Esophagus muscularis mucosa (tissue), 4 donors: Measurements from ENCODE around the gene TMEM151A. TPM values are rescaled to one million over a fixed set of nuclear protein-coding genes. Genes with fewer than 3 reads are reported as not detected.
A peak's percentile ranks its signal among the peaks of the same experiment; 100 is the strongest.

Experiments
- DNase-seq: peaks from one replicate; pipeline ENCODE4 v3.0.0-alpha.2; 2017; ENCODE audit errors: extremely low spot score
- H3K27ac ChIP-seq, 4 donors: fragments of 200-600 bp; sonication (generic); replicated peaks in 1 of 4; 1 replicate in 3 of 4; 2 replicates in 1 of 4; pipeline ENCODE4 v1.5.1; 2016 to 2019; ENCODE audit warnings: mild to moderate bottlenecking in 1 of 4
- H3K27me3 ChIP-seq, 4 donors: fragments of 200-600 bp; sonication (generic); one replicate each; pipeline versions ENCODE4 v1.5.1 to v1.6.0; 2016 to 2019
- H3K36me3 ChIP-seq, 4 donors: fragments of 200-600 bp; sonication (generic); one replicate each; pipeline ENCODE4 v1.5.1; 2016 to 2019
- H3K4me1 ChIP-seq, 4 donors: fragments of 200-600 bp; sonication (generic); one replicate each; pipeline ENCODE4 v1.5.1; 2016 to 2019
- H3K4me3 ChIP-seq, 4 donors: fragments of 200-600 bp; sonication (generic); 1 replicate in 2 of 4; 2 replicates in 2 of 4; pipeline ENCODE4 v1.5.1; 2016 to 2019; ENCODE audit warnings: mild to moderate bottlenecking in 4 of 4, moderate library complexity in 1 of 4
- H3K9me3 ChIP-seq, 4 donors: fragments of 200-600 bp; sonication (generic); 1 replicate in 3 of 4; 2 replicates in 1 of 4; pipeline ENCODE4 v1.5.1; 2016 to 2019
- EP300 ChIP-seq: sonication (generic); formaldehyde crosslinking; IDR thresholded peaks from one replicate; pipeline ENCODE4 v1.6.1; 2017; ENCODE audit warnings: antibody characterized with exemption
- POLR2A ChIP-seq: fragments of 450-650 bp; IDR thresholded peaks from one replicate; pipeline ENCODE4 v1.6.1; 2017; ENCODE audit warnings: antibody characterized with exemption, moderate library complexity, mild to moderate bottlenecking, low read depth
- POLR2AphosphoS5 ChIP-seq, 2 donors: sonication (generic); formaldehyde crosslinking; IDR thresholded peaks; one replicate each; pipeline ENCODE4 v1.6.1; 2017; ENCODE audit warnings: antibody characterized with exemption in 2 of 2
- WGBS: methylation state at CpG from one replicate; pipeline ENCODE4 v1.1.5; 2018; 5-methylcytosine and 5-hydroxymethylcytosine counted together
- intact Hi-C: fragments of 100-400 bp; cut with DNase I; formaldehyde crosslinking; loops from one replicate; pipeline ENCODE4 v1.15.1; 2023
- total RNA-seq, 4 donors: library from RNA; depleted of rRNA; stranded (reverse); fragments of >200 nt; gene quantifications; one replicate each; pipeline versions ENCODE4 v1.1.0 to v1.2.1, GENCODE V29; 2016
- TF ChIP-seq, protein P1 (sequence below), 3 experiments: fragments of 200-600 bp in 2 of 3; fragments of 450-650 bp in 1 of 3; sonication (generic) in 2 of 3; IDR thresholded peaks; one replicate each; pipeline ENCODE4 v1.5.1; 2017 to 2019; ENCODE audit warnings: antibody characterized with exemption in 3 of 3, mild to moderate bottlenecking in 2 of 3, moderate library complexity in 1 of 3

TMEM151A gene
- total RNA-seq, 4 donors from 2014 or later: 0.42 to 0.71 (median 0.54) TPM

DNA sequence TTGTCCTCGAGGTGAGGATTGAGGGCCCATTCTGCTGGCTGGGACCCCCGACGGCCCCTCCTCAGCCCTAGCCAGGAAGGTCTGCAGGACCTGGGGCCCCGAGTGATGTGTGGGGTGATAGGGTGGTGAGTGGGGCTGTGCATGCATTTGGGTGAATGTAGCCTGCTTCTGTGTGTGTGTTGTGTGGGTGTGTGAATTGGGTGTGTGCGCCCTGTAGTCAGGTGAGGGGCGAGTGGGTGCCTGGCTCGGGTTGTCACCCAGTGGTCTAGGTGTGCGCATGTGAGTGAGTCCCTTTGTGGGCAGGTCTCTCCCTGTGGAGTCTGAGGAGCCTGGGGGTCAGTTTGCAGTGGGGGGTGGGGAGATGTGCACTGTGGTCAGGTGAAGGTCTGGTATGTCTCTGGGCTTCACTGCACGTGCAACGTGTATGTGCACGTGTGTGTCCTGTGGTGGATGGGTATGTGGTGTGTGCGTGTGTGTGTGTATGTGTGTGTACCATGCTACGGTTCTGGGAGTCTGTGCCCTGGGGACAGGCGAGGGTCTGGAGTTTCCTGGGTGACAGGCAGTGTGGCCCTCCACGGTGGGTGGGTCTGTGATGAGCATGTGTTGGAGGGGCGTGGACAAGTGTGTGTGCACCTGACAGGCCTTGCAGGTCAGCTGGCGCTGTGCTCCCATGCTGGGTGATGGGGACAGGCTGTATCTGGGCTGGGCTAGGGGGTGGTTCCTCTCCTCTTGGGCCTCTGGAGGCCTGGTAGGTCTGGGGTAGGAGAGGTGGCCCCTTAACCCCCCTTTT, 1.0 kb downstream of the TMEM151A start:
- WGBS: 65% methylated on average over 13 of the region's 17 CpGs

DNA sequence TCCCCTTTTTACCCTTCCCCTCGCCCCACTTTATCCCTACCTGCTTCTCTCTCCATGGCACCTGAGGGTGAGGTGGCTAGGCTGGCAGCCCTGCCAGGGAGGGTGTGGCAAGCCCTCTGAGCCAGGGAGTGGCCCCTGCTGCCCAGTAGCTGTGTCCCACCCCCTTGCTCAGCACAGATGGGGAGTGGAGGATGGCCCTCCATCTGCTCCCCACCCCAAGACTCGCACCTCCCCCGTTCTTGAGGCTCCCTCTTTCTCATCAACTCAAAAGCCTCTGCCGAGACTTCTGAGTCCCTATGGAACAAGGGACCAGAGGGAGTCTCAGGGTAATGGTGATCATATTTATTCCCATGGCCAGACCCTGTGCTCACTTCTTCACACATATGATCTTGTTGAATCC, 1.7 kb downstream of the TMEM151A start:
- no peak overlapping the region for H3K27ac ChIP-seq
- intact Hi-C loops: no loop called here

More for the DNA sequence above, 1.0 kb downstream of the TMEM151A start:
- H3K9me3 ChIP-seq: no peaks in the 10 kb centered on the region
- H3K27me3 ChIP-seq: peaks cover 2 to 64% (median 20%) of the 10 kb centered on the region in 4 donors
- H3K27ac ChIP-seq: no peak overlapping the region
- peak overlapping the region in 2 of 4 donors; percentile 53 to 63 for H3K4me3 ChIP-seq
- H3K4me1 ChIP-seq: peaks cover 20 to 34% (median 30%) of the 10 kb centered on the region in 4 donors
- intact Hi-C loops: no loop called here
- no peak for DNase-seq
- H3K36me3 ChIP-seq: no peaks in the 10 kb centered on the region
- TF ChIP-seq EP300 (no peak), POLR2AphosphoS5 (IDR thresholded peaks at IDR 0.05) (no peak), POLR2A (no peak)
- TF ChIP-seq, protein P1, sequence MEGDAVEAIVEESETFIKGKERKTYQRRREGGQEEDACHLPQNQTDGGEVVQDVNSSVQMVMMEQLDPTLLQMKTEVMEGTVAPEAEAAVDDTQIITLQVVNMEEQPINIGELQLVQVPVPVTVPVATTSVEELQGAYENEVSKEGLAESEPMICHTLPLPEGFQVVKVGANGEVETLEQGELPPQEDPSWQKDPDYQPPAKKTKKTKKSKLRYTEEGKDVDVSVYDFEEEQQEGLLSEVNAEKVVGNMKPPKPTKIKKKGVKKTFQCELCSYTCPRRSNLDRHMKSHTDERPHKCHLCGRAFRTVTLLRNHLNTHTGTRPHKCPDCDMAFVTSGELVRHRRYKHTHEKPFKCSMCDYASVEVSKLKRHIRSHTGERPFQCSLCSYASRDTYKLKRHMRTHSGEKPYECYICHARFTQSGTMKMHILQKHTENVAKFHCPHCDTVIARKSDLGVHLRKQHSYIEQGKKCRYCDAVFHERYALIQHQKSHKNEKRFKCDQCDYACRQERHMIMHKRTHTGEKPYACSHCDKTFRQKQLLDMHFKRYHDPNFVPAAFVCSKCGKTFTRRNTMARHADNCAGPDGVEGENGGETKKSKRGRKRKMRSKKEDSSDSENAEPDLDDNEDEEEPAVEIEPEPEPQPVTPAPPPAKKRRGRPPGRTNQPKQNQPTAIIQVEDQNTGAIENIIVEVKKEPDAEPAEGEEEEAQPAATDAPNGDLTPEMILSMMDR (IDR thresholded peaks at IDR 0.05): no peak

DNA sequence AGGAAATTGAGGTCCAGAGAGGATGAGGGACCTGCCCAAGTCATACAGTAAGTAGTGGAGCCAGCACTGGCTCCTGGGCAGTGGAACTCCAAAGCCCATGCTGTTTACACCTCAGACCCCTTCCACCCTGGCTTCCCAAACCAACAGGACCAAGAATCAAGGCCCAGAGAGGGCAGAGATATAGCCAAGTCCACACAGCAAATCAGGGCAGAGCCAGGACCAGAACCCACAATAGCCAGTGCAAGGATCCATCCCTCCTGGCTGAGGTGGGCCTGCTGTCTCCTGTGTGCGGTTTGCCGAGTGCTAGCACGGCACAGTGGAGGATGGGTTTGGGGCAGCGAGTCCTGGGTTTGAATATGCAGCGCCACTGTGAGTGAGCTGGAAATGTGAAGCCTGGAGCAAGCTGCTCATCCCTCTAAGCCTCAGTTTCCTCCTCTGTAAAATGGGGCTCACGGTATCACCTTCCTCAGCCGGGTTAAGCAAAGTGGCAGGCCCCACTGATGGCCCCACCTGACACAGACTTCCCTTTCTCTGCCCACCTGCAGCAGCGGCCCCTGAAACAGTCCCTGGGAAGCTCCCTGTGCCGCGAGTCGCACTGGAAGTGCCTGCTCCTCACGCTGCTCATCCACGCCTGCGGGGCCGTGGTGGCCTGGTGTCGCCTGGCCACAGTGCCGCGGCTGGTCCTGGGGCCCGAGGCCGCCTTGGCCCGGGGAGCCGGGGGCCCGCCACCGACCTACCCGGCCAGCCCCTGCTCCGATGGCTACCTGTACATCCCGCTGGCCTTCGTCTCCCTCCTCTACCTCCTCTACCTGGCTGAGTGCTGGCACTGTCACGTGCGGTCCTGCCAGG, 2.3 kb downstream of the TMEM151A start:
- TF ChIP-seq POLR2A (no peak), EP300 (no peak), POLR2AphosphoS5 (IDR thresholded peaks at IDR 0.05) (no peak)
- TF ChIP-seq, protein P1 (IDR thresholded peaks at IDR 0.05): no peak
- intact Hi-C loops: no loop called here

More for the DNA sequence above, 1.7 kb downstream of the TMEM151A start:
- peaks cover 2 to 70% (median 20%) of the 10 kb centered on the region in 4 donors for H3K27me3 ChIP-seq
- WGBS: 79% methylated on average over 4 of the region's 4 CpGs
- no peaks in the 10 kb centered on the region for H3K36me3 ChIP-seq
- no peak for TF ChIP-seq POLR2AphosphoS5 (IDR thresholded peaks at IDR 0.05)
- TF ChIP-seq POLR2A: no peak
- no peak for TF ChIP-seq EP300
- TF ChIP-seq, protein P1 (IDR thresholded peaks at IDR 0.05): no peak
- H3K9me3 ChIP-seq: no peaks in the 10 kb centered on the region
- no peak for DNase-seq
- H3K4me1 ChIP-seq: peaks cover 13 to 28% (median 24%) of the 10 kb centered on the region in 4 donors
- H3K4me3 ChIP-seq: no peak overlapping the region

DNA sequence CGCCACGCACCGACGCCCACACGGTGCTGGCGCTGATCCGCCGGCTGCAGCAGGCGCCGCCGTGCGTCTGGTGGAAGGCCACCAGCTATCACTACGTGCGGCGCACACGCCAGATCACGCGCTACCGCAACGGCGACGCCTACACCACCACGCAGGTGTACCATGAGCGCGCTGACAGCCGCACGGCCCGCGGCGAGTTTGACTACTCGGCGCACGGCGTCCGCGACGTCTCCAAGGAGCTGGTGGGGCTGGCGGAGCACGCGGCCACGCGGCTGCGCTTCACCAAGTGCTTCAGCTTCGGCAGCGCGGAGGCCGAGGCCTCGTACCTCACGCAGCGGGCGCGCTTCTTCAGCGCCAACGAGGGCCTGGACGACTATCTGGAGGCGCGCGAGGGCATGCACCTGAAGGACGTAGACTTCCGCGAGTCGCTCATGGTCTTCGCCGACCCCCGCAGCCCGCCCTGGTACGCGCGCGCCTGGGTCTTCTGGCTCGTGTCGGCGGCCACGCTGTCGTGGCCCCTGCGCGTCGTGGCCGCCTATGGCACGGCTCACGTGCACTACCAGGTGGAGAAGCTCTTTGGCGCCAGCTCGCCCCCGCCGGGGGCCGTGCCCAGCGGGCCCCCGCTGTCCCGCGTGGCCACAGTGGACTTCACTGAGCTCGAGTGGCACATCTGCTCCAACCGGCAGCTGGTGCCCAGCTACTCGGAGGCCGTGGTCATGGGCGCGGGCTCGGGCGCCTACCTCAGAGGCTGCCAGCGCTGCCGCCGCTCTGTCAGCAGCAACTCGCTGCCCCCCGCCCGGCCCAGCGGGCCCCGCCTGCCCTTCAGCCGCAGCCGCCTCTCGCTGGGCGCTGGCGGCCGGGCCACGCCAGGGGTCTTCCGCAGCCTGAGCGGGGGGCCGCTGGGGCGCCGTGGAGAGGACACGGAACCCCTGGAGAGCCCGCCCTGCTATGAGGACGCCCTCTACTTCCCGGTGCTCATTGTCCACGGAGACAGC, 3.2 kb downstream of the TMEM151A start:
- Histone ChIP-seq H3K4me1 (peaks cover 8 to 19% (median 16%) of the 10 kb centered on the region in 4 donors), H3K36me3 (no peaks in the 10 kb centered on the region), H3K27ac (no peak overlapping the region), H3K4me3 (no peak overlapping the region), H3K9me3 (no peaks in the 10 kb centered on the region), H3K27me3 (peaks cover 2 to 71% (median 20%) of the 10 kb centered on the region in 4 donors)
- TF ChIP-seq EP300 (no peak), POLR2A (no peak), POLR2AphosphoS5 (IDR thresholded peaks at IDR 0.05) (no peak)
- TF ChIP-seq, protein P1 (IDR thresholded peaks at IDR 0.05): no peak
- WGBS: 75% methylated on average over 70 of the region's 123 CpGs
- intact Hi-C loops: no loop called here
- no peak for DNase-seq

More for the DNA sequence above, 2.3 kb downstream of the TMEM151A start:
- peaks cover 2 to 71% (median 20%) of the 10 kb centered on the region in 4 donors for H3K27me3 ChIP-seq
- no peak overlapping the region for H3K4me3 ChIP-seq
- DNase-seq: no peak
- WGBS: 74% methylated on average over 15 of the region's 30 CpGs
- H3K36me3 ChIP-seq: no peaks in the 10 kb centered on the region
- H3K9me3 ChIP-seq: no peaks in the 10 kb centered on the region
- H3K4me1 ChIP-seq: peaks cover 12 to 25% (median 23%) of the 10 kb centered on the region in 4 donors
- no peak overlapping the region for H3K27ac ChIP-seq
